ENCODE results near the gene TOMM20. TPM values are rescaled to one million over a fixed set of nuclear protein-coding genes. Genes with fewer than 3 reads are reported as not detected.
"Not testable (repeated sequence)": the region's sequence is repeated elsewhere in the genome, so short reads cannot be mapped to it uniquely, and the experiment has no call there.

Gene TOMM20
- total RNA-seq, 1 donor from 2014 or later = 70.6 TPM

- intact Hi-C loops (cut with micrococcal nuclease) = loop anchor here (2.0 kb wide), 1 partner anchor 399 kb away; the partner anchor contains the start of gene B3GALNT2
Observed at GRCh38 chr1:235105051-235106043, 23.3 kb downstream of the TOMM20 start.

DNA sequence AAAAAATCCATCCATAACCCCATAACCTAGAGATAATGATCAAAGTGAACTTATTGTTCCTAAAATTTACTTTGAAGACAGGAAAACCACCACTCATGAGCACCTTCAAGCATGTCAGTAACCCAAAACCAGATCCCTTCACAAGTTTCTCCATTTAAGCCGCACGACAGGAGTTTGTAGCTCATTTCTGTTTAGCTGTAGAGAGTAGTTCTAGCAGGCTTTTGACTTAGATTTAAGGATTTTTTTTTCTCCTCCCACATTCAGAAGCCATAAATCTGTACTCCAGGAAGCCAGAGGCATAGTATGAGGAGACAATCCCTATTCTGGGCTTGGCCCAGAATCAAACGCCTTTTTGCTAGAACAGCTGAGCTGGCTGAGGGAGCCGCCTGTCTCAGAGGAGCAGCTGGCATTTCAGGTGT is 25.6 kb downstream of the TOMM20 start:
- intact Hi-C loops (cut with micrococcal nuclease) = no loop called here

- intact Hi-C loops (cut with micrococcal nuclease) = no loop called here
Observed at GRCh38 chr1:235102259-235102582, 26.4 kb downstream of the TOMM20 start.

- intact Hi-C loops (cut with micrococcal nuclease) = no loop called here
Observed at GRCh38 chr1:235101558-235102258, 26.9 kb downstream of the TOMM20 start.

GRCh38 chr1:235100194-235100772 is 28.4 kb downstream of the TOMM20 start:
- intact Hi-C loops (cut with micrococcal nuclease) = no loop called here

DNA sequence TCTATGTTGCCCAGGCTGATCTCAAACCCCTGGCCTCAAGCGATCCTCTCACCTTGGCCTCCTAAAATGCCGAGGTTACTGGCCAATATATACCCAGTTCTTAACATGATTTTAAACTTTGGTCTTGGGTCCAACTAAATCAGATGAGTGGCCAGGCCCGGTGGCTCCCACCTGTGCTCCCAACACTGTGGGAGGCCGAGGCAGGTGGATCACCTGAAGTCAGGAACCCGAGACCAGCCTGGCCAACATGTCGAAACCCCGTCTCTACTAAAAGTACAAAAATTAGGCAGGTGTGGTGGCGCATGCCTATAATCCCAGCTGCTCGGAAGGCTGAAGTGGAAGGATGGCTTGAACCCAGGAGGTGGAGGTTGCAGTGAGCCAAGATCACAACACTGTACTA is 29.6 kb downstream of the TOMM20 start:
- intact Hi-C loops (cut with micrococcal nuclease) = no loop called here

DNA sequence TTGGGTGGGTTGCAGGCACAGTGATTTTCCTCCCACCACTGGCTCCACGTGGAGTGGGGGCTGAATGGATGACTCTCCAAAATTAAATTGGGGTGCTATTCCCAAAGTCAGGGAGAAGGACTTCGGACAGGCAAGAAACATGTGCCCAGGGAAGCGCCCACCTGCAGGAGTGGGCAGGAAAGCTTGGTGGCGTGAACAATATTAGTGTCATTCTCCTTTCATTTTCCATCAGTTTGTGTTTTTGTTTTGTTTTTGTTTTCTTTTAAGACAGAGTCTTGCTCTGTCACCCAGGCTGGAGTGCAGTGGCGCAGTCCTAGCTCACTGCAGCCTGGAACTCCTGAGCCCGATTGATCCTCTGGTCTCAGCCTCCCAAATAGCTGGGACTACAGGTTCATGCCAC is 30.1 kb downstream of the TOMM20 start:
- intact Hi-C loops (cut with micrococcal nuclease) = no loop called here

- intact Hi-C loops (cut with micrococcal nuclease) = not testable (repeated sequence)
Observed at GRCh38 chr1:235097501-235097900, 31.1 kb downstream of the TOMM20 start.

GRCh38 chr1:235095938-235096562 is 32.6 kb downstream of the TOMM20 start:
- intact Hi-C loops (cut with micrococcal nuclease) = no loop called here

- intact Hi-C loops (cut with micrococcal nuclease) = no loop called here
Observed at GRCh38 chr1:235093696-235094592, 34.7 kb downstream of the TOMM20 start.

GRCh38 chr1:235093013-235093695 is 35.5 kb downstream of the TOMM20 start:
- intact Hi-C loops (cut with micrococcal nuclease) = no loop called here

DNA sequence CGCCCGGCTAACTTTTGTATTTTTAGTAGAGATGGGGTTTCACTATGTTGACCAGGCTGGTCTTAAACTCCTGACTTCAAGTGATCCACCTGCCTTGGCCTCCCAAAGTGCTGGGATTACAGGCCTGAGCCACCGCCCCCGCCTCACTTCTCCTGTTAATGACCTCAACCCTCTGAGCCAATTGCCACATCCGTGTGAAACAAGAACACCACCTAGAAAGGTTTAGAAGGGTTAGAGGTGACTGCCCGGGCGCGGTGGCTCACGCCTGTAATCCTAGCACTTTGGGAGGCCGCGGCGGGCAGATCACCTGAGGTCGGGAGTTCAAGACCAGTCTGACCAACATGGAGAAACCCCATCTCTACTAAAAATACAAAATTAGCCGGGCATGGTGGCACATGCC is 36.2 kb downstream of the TOMM20 start:
- intact Hi-C loops (cut with micrococcal nuclease) = not testable (repeated sequence)

GRCh38 chr1:235092045-235092406 is 36.6 kb downstream of the TOMM20 start:
- intact Hi-C loops (cut with micrococcal nuclease) = not testable (repeated sequence)

GRCh38 chr1:235091319-235092044 is 37.2 kb downstream of the TOMM20 start:
- intact Hi-C loops (cut with micrococcal nuclease) = not testable (repeated sequence)

DNA sequence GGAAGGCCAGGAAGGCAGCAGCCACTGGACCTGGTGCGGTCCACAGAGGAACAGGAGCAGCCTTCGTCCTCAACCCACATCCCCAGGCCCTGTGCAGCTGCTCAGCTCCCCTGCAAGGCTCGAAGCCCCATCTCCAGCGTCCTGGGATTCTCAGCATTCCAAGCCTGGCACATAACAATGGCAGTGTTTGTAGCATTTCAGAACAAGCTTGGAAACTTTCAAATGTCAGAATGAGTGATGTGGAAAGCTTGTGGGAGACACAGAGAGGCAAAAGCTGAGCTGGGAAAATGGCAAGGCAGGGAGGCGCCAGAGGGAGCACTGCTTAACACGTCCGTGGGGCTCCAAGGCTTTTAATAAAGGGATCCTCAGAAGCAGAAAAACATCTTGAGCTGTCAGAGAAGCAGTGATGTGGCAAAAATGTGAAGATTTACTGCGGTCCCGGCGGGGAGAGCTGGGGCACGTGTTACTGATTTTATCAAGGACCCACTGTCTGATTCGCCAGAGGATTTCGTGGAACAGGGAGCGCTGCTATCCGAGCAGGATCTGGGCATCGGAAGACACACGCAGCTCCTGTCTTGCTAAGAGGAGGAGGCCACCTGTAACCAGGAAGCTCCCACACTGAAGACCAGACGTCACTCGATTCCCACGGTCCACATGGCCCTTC is 38.1 kb downstream of the TOMM20 start:
- intact Hi-C loops (cut with micrococcal nuclease) = no loop called here

DNA sequence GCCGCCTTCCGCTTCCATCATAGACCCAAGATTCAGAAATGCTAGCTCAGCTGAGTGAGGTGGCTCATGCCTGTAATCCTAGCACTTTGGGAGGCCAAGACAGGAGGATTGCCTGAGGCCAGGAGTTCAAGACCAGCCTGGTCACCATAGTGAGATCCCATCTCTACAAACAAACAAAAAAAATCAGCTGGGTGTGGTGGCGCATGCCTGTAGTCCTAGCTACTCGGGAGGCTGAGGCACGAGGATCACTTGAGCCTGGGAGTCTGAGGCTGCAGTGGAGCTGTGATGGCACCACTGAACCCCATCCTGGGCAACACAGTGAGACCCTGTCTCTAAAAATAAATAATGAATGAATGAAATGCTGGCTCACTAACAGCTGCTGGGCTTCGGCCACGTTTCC is 39.7 kb downstream of the TOMM20 start:
- intact Hi-C loops (cut with micrococcal nuclease) = no loop called here

DNA sequence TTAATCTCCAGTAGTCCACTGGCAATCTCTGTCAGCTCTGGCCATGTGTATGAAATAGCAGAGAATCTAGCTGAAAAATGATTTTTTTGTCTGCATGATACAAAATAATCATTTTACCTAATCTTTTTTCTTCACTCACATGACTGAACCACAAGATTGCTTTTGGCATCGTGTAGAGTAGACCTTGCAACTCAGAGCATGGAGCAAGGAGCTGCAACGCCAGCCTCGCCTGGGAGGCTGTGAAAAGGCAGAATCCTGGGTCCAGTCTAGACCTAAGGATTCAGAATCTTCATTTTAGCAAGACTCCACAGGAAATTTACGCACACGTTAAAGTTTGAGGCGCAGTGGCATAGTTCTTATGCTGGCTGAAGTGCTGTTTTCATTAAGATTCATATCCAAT is 40.2 kb downstream of the TOMM20 start:
- intact Hi-C loops (cut with micrococcal nuclease) = no loop called here

- intact Hi-C loops (cut with micrococcal nuclease) = no loop called here
Observed at GRCh38 chr1:235087906-235088305, 40.7 kb downstream of the TOMM20 start.

Measured in T-helper 2 cell treated with Interferon-gamma antibody and Interleukin-4, amounts not matched to agents 100 ng/mL and 5 ng/mL, for 36 hours (primary cell).